HCT116 (cell line): ENCODE data around the gene SHISA4. TPM values are rescaled to one million over a fixed set of nuclear protein-coding genes. Genes with fewer than 3 reads are reported as not detected.

Source experiments
- ATAC-seq: fragments of 200-7000 bp; cut with Tn5 transposase; 2 replicates; pipeline ENCODE4 v1.9.1; 2020; ENCODE audit warnings: mild to moderate bottlenecking, moderate library complexity
- BruUV-seq: library from RNA; stranded (reverse); fragments of 400-500 nt; replicated peaks from 2 replicates; lab custom pipeline; 2021; lab: Mats Ljungman, UMichigan
- CTCF ChIA-PET: fragments of 300-600 bp; sonication (Branson Sonifier 250); formaldehyde crosslinking; loops from one replicate; lab custom pipeline; 2021; ENCODE audit warnings: antibody characterized with exemption; lab: Charles Lee
- POLR2A ChIA-PET: fragments of 300-600, 350-600 bp; sonication (Branson Sonifier 250); formaldehyde crosslinking; loops from one replicate; lab custom pipeline; 2021; ENCODE audit warnings: antibody characterized with exemption; lab: Charles Lee
- RAD21 ChIA-PET, 2 experiments: fragments of 300-600 bp; sonication (Branson Sonifier 250); formaldehyde crosslinking; loops; one replicate each; lab custom pipeline; 2023; ENCODE audit warnings: low total read pairs in 2 of 2; ENCODE audit not compliant: uncharacterized antibody in 2 of 2, unreplicated experiment in 2 of 2, low non-redundant PET in 1 of 2; lab: Charles Lee
- DNase-seq: peaks from one replicate; pipeline ENCODE4 v3.0.0-alpha.2; 2010; ENCODE audit warnings: low read depth, low spot score
- H2AFZ ChIP-seq: fragments of 200-600 bp; shearing (Covaris generic), sonication (generic); 2 replicates; pipeline ENCODE4 v1.6.1; 2017; ENCODE audit warnings: low read depth, mixed run types, mixed read lengths, antibody characterized with exemption, low read length; ENCODE audit not compliant: poor library complexity, severe bottlenecking
- H3K27ac ChIP-seq: 2 replicates; pipeline ENCODE4 v1.5.1; 2012; ENCODE audit warnings: low read depth, low read length
- H3K27me3 ChIP-seq: fragments of 200-600 bp; sonication (generic); 2 replicates; pipeline ENCODE4 v1.6.1; 2016; ENCODE audit warnings: mixed run types, low read length, mixed read lengths; ENCODE audit not compliant: insufficient read depth
- H3K36me3 ChIP-seq, 2 experiments: fragments of 200-500 bp in 1 of 2; fragments of 200-600 bp in 1 of 2; sonication (Bioruptor generic) in 1 of 2; sonication (generic) in 1 of 2; 2 replicates each; pipeline versions ENCODE4 v1.5.1 to v1.6.1; 2014 to 2016; ENCODE audit warnings: low read length in 2 of 2, inconsistent platforms in 1 of 2, mixed read lengths in 1 of 2, mixed run types in 1 of 2; ENCODE audit not compliant: insufficient read depth in 2 of 2, control insufficient read depth in 1 of 2
- H3K4me1 ChIP-seq, 2 experiments: fragments of 200-600 bp in 1 of 2; sonication (generic) in 1 of 2; 2 replicates each; pipeline versions ENCODE4 v1.5.1 to v1.6.1; 2012 to 2017; ENCODE audit warnings: low read length in 2 of 2, inconsistent platforms in 1 of 2, mild to moderate bottlenecking in 1 of 2, mixed read lengths in 1 of 2, mixed run types in 1 of 2, moderate library complexity in 1 of 2; ENCODE audit not compliant: insufficient read depth in 2 of 2, control insufficient read depth in 1 of 2
- H3K4me2 ChIP-seq: fragments of 200-600 bp; sonication (generic); 2 replicates; pipeline ENCODE4 v1.6.1; 2017; ENCODE audit warnings: mixed run types, low read length, mixed read lengths
- H3K4me3 ChIP-seq, 2 experiments: fragments of 200-600 bp in 1 of 2; sonication (generic) in 1 of 2; replicated peaks in 1 of 2; 2 replicates each; pipeline ENCODE4 v1.5.1; 2011 to 2016; ENCODE audit warnings: low read length in 2 of 2, control low read depth in 1 of 2, low read depth in 1 of 2, mild to moderate bottlenecking in 1 of 2, mixed read lengths in 1 of 2, mixed run types in 1 of 2
- H3K79me2 ChIP-seq: fragments of 200-600 bp; sonication (generic); 2 replicates; pipeline ENCODE4 v1.6.1; 2017; ENCODE audit warnings: mild to moderate bottlenecking, mixed run types, low read length, moderate library complexity, mixed read lengths; ENCODE audit not compliant: insufficient read depth
- H3K9ac ChIP-seq: fragments of 200-600 bp; sonication (generic); 2 replicates; pipeline ENCODE4 v1.6.1; 2016; ENCODE audit warnings: low read length, mixed read lengths
- H3K9me2 ChIP-seq: fragments of 200-600 bp; sonication (generic), shearing (Covaris generic); 2 replicates; pipeline ENCODE4 v1.6.1; 2017; ENCODE audit warnings: mixed run types, mild to moderate bottlenecking, moderate library complexity; ENCODE audit not compliant: insufficient read depth
- H3K9me3 ChIP-seq, 2 experiments: fragments of 200-500 bp in 1 of 2; fragments of 200-600 bp in 1 of 2; sonication (Bioruptor generic) in 1 of 2; sonication (generic) in 1 of 2; 2 replicates each; pipeline ENCODE4 v1.6.1; 2014 to 2017; ENCODE audit warnings: low read length in 2 of 2, mixed read lengths in 2 of 2, inconsistent platforms in 1 of 2, low read depth in 1 of 2, mild to moderate bottlenecking in 1 of 2, mixed run types in 1 of 2, moderate library complexity in 1 of 2; ENCODE audit not compliant: control insufficient read depth in 1 of 2, insufficient read depth in 1 of 2
- H4K20me1 ChIP-seq: fragments of 200-600 bp; sonication (generic), shearing (Covaris generic); 2 replicates; pipeline ENCODE4 v1.6.1; 2017; ENCODE audit warnings: mixed run types, mild to moderate bottlenecking, moderate library complexity; ENCODE audit not compliant: insufficient read depth
- CBX3 ChIP-seq: IDR thresholded peaks from 2 replicates; pipeline ENCODE4 v1.6.1; 2012; ENCODE audit warnings: low read depth
- CEBPB ChIP-seq: IDR thresholded peaks from 2 replicates; pipeline ENCODE4 v1.6.1; 2012; ENCODE audit warnings: low read depth
- ELF1 ChIP-seq: IDR thresholded peaks from 2 replicates; pipeline ENCODE4 v1.6.1; 2012; ENCODE audit warnings: low read depth, borderline replicate concordance
- EZH2phosphoT487 ChIP-seq: fragments of 200-600 bp; IDR thresholded peaks from 2 replicates; pipeline ENCODE4 v1.6.1; 2018; ENCODE audit warnings: antibody characterized with exemption, borderline replicate concordance
- POLR2AphosphoS5 ChIP-seq: IDR thresholded peaks from 2 replicates; pipeline ENCODE4 v1.6.1; 2011; ENCODE audit warnings: mild to moderate bottlenecking, low read depth, low read length, moderate library complexity
- SP1 ChIP-seq: IDR thresholded peaks from 2 replicates; pipeline ENCODE4 v1.6.1; 2012; ENCODE audit warnings: low read depth
- SRF ChIP-seq: IDR thresholded peaks from 2 replicates; pipeline ENCODE4 v1.6.1; 2012; ENCODE audit warnings: low read depth
- TCF7L2 ChIP-seq: IDR thresholded peaks from 2 replicates; pipeline ENCODE4 v1.7.0; 2011; ENCODE audit warnings: borderline replicate concordance, inconsistent platforms; ENCODE audit not compliant: insufficient read depth, insufficient read length; ENCODE audit errors: extremely low read depth
- ZNF274 ChIP-seq: fragments of 200-500 bp; sonication (Bioruptor generic); IDR thresholded peaks from 2 replicates; pipeline ENCODE4 v1.6.1; 2014; ENCODE audit warnings: mild to moderate bottlenecking, low read depth, low read length, inconsistent platforms
- intact Hi-C: fragments of 100-400 bp; cut with micrococcal nuclease; formaldehyde crosslinking; loops from 2 replicates; pipeline ENCODE4 v1.10.0; 2022
- total RNA-seq: library from RNA; stranded (reverse); gene quantifications from one replicate; pipeline ENCODE4 v1.2.1, GENCODE V29; 2021; ENCODE audit not compliant: unreplicated experiment
- TF ChIP-seq, protein P1 (sequence below), 3 experiments: fragments of 200-600 bp in 1 of 3; sonication (generic) in 1 of 3; IDR thresholded peaks in 2 of 3; conservative IDR thresholded peaks in 1 of 3; 2 replicates each; pipeline ENCODE4 v1.5.1; 2012 to 2017; ENCODE audit warnings: low read depth in 2 of 3, low read length in 2 of 3, antibody characterized with exemption in 1 of 3, borderline replicate concordance in 1 of 3, control low read depth in 1 of 3, mild to moderate bottlenecking in 1 of 3, mixed read lengths in 1 of 3, mixed run types in 1 of 3, moderate library complexity in 1 of 3; ENCODE audit not compliant: insufficient read depth in 1 of 3
- TF ChIP-seq, protein P2 (sequence below): IDR thresholded peaks from 2 replicates; pipeline ENCODE4 v1.6.1; 2012
- TF ChIP-seq, protein P3 (sequence below): IDR thresholded peaks from 2 replicates; pipeline ENCODE4 v1.6.1; 2011; ENCODE audit warnings: mild to moderate bottlenecking, low read length, moderate library complexity; ENCODE audit not compliant: insufficient replicate concordance; ENCODE audit errors: extremely low read depth

Gene SHISA4
- total RNA-seq, 1 experiment from 2014 or later: 15.2 TPM

DNA sequence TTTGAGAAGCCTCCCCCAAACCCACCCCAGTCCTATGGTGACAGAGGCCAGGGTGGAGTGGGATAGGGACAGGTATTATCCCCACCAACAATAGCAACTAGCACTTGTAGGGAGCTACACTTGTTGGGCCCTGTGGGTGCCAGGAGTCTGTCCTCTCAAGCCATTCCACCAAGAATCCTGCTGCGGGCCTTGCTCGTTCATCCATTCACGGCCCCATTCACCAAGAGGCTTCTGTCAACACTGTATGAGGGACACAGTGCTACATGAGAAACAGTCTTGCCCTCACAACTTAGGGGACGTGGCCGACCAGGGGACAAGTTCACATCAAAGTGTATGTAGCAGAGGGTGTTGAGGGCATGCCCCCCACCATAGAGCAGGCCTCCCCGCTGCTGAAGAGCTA lies 18.9 kb downstream of the SHISA4 start:
- Histone ChIP-seq H3K9me2 (no peaks in the 10 kb centered on the region), H3K4me1 (no peaks in the 10 kb centered on the region), H3K27me3 (no peaks in the 10 kb centered on the region), H3K27ac (no peak overlapping the region), H3K9me3 (no peaks in the 10 kb centered on the region), H2AFZ (no peak overlapping the region), H3K79me2 (no peaks in the 10 kb centered on the region), H4K20me1 (no peaks in the 10 kb centered on the region), H3K4me2 (no peak overlapping the region), H3K9ac (no peak overlapping the region), H3K36me3 (no peaks in the 10 kb centered on the region), H3K4me3 (no peak overlapping the region)
- ChIA-PET RAD21 (no interaction called here), POLR2A (interaction anchor here (0.7 kb wide), 1 partner anchor 11 kb away, joined by 3 read pairs; no protein-coding TSS in a partner anchor), CTCF (no interaction called here)
- no peak for TF ChIP-seq EZH2phosphoT487
- TF ChIP-seq, protein P1, sequence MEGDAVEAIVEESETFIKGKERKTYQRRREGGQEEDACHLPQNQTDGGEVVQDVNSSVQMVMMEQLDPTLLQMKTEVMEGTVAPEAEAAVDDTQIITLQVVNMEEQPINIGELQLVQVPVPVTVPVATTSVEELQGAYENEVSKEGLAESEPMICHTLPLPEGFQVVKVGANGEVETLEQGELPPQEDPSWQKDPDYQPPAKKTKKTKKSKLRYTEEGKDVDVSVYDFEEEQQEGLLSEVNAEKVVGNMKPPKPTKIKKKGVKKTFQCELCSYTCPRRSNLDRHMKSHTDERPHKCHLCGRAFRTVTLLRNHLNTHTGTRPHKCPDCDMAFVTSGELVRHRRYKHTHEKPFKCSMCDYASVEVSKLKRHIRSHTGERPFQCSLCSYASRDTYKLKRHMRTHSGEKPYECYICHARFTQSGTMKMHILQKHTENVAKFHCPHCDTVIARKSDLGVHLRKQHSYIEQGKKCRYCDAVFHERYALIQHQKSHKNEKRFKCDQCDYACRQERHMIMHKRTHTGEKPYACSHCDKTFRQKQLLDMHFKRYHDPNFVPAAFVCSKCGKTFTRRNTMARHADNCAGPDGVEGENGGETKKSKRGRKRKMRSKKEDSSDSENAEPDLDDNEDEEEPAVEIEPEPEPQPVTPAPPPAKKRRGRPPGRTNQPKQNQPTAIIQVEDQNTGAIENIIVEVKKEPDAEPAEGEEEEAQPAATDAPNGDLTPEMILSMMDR (IDR thresholded peaks at IDR 0.05 in 2 of 3, conservative IDR thresholded peaks at IDR 0.05 in 1 of 3; ENCODE audit: borderline replicate concordance in 1 of 3, insufficient read depth in 1 of 3, low read depth in 2 of 3, low read length in 2 of 3): no peak
- no peak for TF ChIP-seq SRF
- no peak for TF ChIP-seq ELF1
- DNase-seq (no peak), ATAC-seq (no peak)
- intact Hi-C loops: no loop called here
- BruUV-seq: no TSS peak

DNA sequence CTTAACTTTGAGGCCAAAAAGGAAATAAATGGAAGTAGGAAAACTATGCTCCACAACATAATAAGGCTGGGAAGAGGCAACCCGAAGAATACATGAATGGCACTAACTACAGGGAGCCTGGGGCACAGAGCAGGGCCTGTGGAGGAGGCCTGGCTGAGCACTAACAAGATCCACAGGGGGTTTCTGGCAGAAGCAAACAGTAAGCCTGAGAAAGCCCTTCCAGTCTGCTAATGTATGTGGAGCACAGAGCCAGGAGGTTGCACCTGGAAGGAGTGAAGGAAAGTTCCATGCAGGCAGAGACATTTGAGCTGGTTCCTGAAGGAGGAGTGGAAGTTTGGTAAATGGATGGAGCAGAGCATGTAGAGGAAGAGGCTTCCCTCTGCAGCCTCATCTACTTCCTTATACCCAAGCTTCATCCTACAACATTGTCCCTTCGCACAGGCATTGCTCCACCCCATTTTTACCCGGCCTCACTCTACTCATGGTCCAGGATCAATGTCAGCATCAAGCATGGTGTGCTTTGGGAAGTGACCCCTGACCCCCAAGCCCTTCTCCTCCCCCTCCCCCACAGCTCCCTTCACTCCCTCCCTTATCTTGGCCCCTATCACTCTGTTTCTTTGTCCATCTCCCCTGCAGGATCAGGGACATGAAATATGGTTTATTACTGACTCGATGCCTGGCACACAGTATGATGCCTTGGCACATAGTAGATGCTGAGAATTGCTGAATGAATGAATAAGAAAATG lies 23.3 kb downstream of the SHISA4 start:
- RAD21 ChIA-PET: no interaction called here
- intact Hi-C loops: no loop called here
- H3K27ac ChIP-seq: no peak overlapping the region
- no peaks in the 10 kb centered on the region for H3K79me2 ChIP-seq
- H3K4me1 ChIP-seq: peaks cover 3 to 6% of the 10 kb centered on the region in 2 experiments; a peak in 3 of 4 replicates
- H3K9me3 ChIP-seq: no peaks in the 10 kb centered on the region
- no TSS peak for BruUV-seq
- no peaks in the 10 kb centered on the region for H3K36me3 ChIP-seq
- no peak overlapping the region for H2AFZ ChIP-seq
- no peak overlapping the region for H3K4me3 ChIP-seq
- no peak for DNase-seq
- no peak overlapping the region for H3K9ac ChIP-seq
- H3K9me2 ChIP-seq: no peaks in the 10 kb centered on the region
- no peaks in the 10 kb centered on the region for H4K20me1 ChIP-seq
- CTCF ChIA-PET: no interaction called here
- ATAC-seq: no peak
- H3K4me2 ChIP-seq: no peak overlapping the region
- no peaks in the 10 kb centered on the region for H3K27me3 ChIP-seq
- POLR2A ChIA-PET: no interaction called here
- TF ChIP-seq, protein P2, sequence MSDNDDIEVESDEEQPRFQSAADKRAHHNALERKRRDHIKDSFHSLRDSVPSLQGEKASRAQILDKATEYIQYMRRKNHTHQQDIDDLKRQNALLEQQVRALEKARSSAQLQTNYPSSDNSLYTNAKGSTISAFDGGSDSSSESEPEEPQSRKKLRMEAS: no peak
- TF ChIP-seq TCF7L2 (no peak), ZNF274 (no peak), SP1 (no peak), POLR2AphosphoS5 (no peak), EZH2phosphoT487 (no peak), CBX3 (no peak), CEBPB (no peak)
- TF ChIP-seq, protein P3, sequence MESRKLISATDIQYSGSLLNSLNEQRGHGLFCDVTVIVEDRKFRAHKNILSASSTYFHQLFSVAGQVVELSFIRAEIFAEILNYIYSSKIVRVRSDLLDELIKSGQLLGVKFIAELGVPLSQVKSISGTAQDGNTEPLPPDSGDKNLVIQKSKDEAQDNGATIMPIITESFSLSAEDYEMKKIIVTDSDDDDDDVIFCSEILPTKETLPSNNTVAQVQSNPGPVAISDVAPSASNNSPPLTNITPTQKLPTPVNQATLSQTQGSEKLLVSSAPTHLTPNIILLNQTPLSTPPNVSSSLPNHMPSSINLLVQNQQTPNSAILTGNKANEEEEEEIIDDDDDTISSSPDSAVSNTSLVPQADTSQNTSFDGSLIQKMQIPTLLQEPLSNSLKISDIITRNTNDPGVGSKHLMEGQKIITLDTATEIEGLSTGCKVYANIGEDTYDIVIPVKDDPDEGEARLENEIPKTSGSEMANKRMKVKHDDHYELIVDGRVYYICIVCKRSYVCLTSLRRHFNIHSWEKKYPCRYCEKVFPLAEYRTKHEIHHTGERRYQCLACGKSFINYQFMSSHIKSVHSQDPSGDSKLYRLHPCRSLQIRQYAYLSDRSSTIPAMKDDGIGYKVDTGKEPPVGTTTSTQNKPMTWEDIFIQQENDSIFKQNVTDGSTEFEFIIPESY: no peak
